ENCODE measurements around the gene TAF9. TPM values are rescaled to one million over a fixed set of nuclear protein-coding genes. Genes with fewer than 3 reads are reported as not detected.

Gene TAF9
- polyA plus RNA-seq, 1 experiment, result 76.4 TPM

GRCh38 chr5:69368458-69369339, 621 bp downstream of the TAF9 start:
- Histone ChIP-seq H3K36me3 (ENCODE audit: control insufficient read depth, insufficient read depth, low read length) (peaks cover 1% of the 10 kb centered on the region; the same call in 1 of the 2 replicates), H3K27me3 (ENCODE audit: control insufficient read depth, insufficient read depth, low read length) (no peaks in the 10 kb centered on the region), H3K4me3 (ENCODE audit: low read depth, low read length) (peak overlapping the region; percentile 90)
- TF ChIP-seq CTCF (IDR thresholded peaks at IDR 0.05; ENCODE audit: insufficient read depth, low read depth, low read length), result no peak
- CTCF ChIA-PET, result no interaction called here
- POLR2A ChIA-PET, result no interaction called here
- no peak for DNase-seq (ENCODE audit: low read depth)

- no peak for TF ChIP-seq CTCF (IDR thresholded peaks at IDR 0.05; ENCODE audit: insufficient read depth, low read depth, low read length)
- CTCF ChIA-PET, result no interaction called here
- no peaks in the 10 kb centered on the region for H3K27me3 ChIP-seq (ENCODE audit: control insufficient read depth, insufficient read depth, low read length)
- H3K4me3 ChIP-seq (ENCODE audit: low read depth, low read length), result peak overlapping the region; percentile 90
- POLR2A ChIA-PET, result no interaction called here
- DNase-seq (ENCODE audit: low read depth), result no peak
- peaks cover 2% of the 10 kb centered on the region; the same call in 1 of the 2 replicates for H3K36me3 ChIP-seq (ENCODE audit: control insufficient read depth, insufficient read depth, low read length)
Observed at GRCh38 chr5:69367697-69368279, 1.5 kb downstream of the TAF9 start.

- no peak for TF ChIP-seq CTCF (IDR thresholded peaks at IDR 0.05; ENCODE audit: insufficient read depth, low read depth, low read length)
- ChIA-PET POLR2A (no interaction called here), CTCF (no interaction called here)
- Histone ChIP-seq H3K36me3 (ENCODE audit: control insufficient read depth, insufficient read depth, low read length) (peaks cover 2% of the 10 kb centered on the region; the same call in 1 of the 2 replicates), H3K27me3 (ENCODE audit: control insufficient read depth, insufficient read depth, low read length) (no peaks in the 10 kb centered on the region), H3K4me3 (ENCODE audit: low read depth, low read length) (no peak overlapping the region)
- no peak for DNase-seq (ENCODE audit: low read depth)
Observed at GRCh38 chr5:69364850-69365249, 4.5 kb downstream of the TAF9 start.

GRCh38 chr5:69364414-69364813, 4.9 kb downstream of the TAF9 start:
- DNase-seq (ENCODE audit: low read depth), result no peak
- Histone ChIP-seq H3K4me3 (ENCODE audit: low read depth, low read length) (no peak overlapping the region), H3K27me3 (ENCODE audit: control insufficient read depth, insufficient read depth, low read length) (no peaks in the 10 kb centered on the region), H3K36me3 (ENCODE audit: control insufficient read depth, insufficient read depth, low read length) (peaks cover 2% of the 10 kb centered on the region; the same call in 1 of the 2 replicates)
- ChIA-PET POLR2A (no interaction called here), CTCF (no interaction called here)
- TF ChIP-seq CTCF (IDR thresholded peaks at IDR 0.05; ENCODE audit: insufficient read depth, low read depth, low read length), result peak; percentile 35; the same call in 1 of the 2 replicates

GRCh38 chr5:69360442-69360841, 8.9 kb downstream of the TAF9 start:
- ChIA-PET CTCF (interaction anchor here (0.6 kb wide), 1 partner anchor 9 kb away, joined by 3 read pairs; no protein-coding TSS in a partner anchor), POLR2A (no interaction called here)
- Histone ChIP-seq H3K4me3 (ENCODE audit: low read depth, low read length) (no peak overlapping the region), H3K36me3 (ENCODE audit: control insufficient read depth, insufficient read depth, low read length) (0 out of 2 replicates have a peak, but pooled peaks cover 1% of the 10 kb centered on the region), H3K27me3 (ENCODE audit: control insufficient read depth, insufficient read depth, low read length) (no peaks in the 10 kb centered on the region)
- DNase-seq (ENCODE audit: low read depth), result no peak
- no peak for TF ChIP-seq CTCF (IDR thresholded peaks at IDR 0.05; ENCODE audit: insufficient read depth, low read depth, low read length)

All from BJ (cell line).